ENCODE data around the gene MYBPC3.

DNA sequence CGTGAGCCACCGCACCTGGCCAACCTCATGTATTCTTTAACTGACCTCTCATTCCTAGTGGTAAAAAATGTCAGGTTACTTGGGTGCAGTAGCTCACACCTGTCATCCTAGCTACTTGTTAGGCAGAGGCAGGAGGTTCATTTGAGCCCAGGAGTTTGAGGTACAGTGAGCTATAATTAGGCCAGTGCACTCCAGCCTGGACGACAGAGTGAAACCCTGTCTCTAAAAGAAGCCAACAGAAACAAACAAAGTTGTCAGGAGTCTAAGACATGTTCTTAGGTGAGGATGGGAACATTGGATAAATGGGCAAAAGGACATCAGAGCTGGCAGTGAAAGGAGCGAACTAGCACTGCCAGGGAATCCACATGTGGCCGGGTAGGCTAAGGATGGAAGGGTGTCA is 64.4 kb downstream of the MYBPC3 start:
- TF ChIP-seq, protein P1, sequence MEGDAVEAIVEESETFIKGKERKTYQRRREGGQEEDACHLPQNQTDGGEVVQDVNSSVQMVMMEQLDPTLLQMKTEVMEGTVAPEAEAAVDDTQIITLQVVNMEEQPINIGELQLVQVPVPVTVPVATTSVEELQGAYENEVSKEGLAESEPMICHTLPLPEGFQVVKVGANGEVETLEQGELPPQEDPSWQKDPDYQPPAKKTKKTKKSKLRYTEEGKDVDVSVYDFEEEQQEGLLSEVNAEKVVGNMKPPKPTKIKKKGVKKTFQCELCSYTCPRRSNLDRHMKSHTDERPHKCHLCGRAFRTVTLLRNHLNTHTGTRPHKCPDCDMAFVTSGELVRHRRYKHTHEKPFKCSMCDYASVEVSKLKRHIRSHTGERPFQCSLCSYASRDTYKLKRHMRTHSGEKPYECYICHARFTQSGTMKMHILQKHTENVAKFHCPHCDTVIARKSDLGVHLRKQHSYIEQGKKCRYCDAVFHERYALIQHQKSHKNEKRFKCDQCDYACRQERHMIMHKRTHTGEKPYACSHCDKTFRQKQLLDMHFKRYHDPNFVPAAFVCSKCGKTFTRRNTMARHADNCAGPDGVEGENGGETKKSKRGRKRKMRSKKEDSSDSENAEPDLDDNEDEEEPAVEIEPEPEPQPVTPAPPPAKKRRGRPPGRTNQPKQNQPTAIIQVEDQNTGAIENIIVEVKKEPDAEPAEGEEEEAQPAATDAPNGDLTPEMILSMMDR (IDR thresholded peaks at IDR 0.05): no peak
- TF ChIP-seq EZH2phosphoT487 (IDR thresholded peaks at IDR 0.05): no peak
- TF ChIP-seq EZH2 (IDR thresholded peaks at IDR 0.05): no peak
